Activated gamma-delta T cell treated with anti-CD3 and anti-CD28 coated beads, Interleukin-2, amount 50 U/mL, for 16 hours (primary cell): ENCODE results near the gene ALPK3.

Experiments
- DNase-seq: peaks from one replicate; pipeline ENCODE4 v3.0.0-alpha.2; 2020; ENCODE audit warnings: low read depth

ALPK3 gene

GRCh38 chr15:84799511-84800187 lies 17.5 kb upstream of the ALPK3 start:
- no peak for DNase-seq

GRCh38 chr15:84800365-84800806 lies 16.8 kb upstream of the ALPK3 start:
- no peak for DNase-seq

GRCh38 chr15:84804005-84804900 lies 12.9 kb upstream of the ALPK3 start:
- DNase-seq: no peak

GRCh38 chr15:84805221-84805620 lies 11.9 kb upstream of the ALPK3 start:
- DNase-seq: no peak

- DNase-seq: no peak
Observed at GRCh38 chr15:84807228-84807627, 9.9 kb upstream of the ALPK3 start.

- DNase-seq: no peak
Observed at GRCh38 chr15:84810073-84810840, 6.9 kb upstream of the ALPK3 start.

GRCh38 chr15:84811151-84811550 lies 6.0 kb upstream of the ALPK3 start:
- no peak for DNase-seq

GRCh38 chr15:84811828-84812227 lies 5.3 kb upstream of the ALPK3 start:
- no peak for DNase-seq

- DNase-seq: no peak
Observed at GRCh38 chr15:84812842-84813241, 4.3 kb upstream of the ALPK3 start.

GRCh38 chr15:84813435-84813834 lies 3.7 kb upstream of the ALPK3 start:
- no peak for DNase-seq

- no peak for DNase-seq
Observed at GRCh38 chr15:84813931-84814330, 3.2 kb upstream of the ALPK3 start.

- no peak for DNase-seq
Observed at GRCh38 chr15:84814916-84815315, 2.2 kb upstream of the ALPK3 start.

GRCh38 chr15:84817466-84818081 lies 418 bp downstream of the ALPK3 start:
- no peak for DNase-seq

GRCh38 chr15:84818261-84819131 lies 1.3 kb downstream of the ALPK3 start:
- DNase-seq: no peak

GRCh38 chr15:84819291-84819768 lies 2.2 kb downstream of the ALPK3 start:
- no peak for DNase-seq

- DNase-seq: no peak
Observed at GRCh38 chr15:84819791-84820190, 2.6 kb downstream of the ALPK3 start.

GRCh38 chr15:84821501-84822021 lies 4.4 kb downstream of the ALPK3 start:
- no peak for DNase-seq

GRCh38 chr15:84822653-84823281 lies 5.6 kb downstream of the ALPK3 start:
- DNase-seq: no peak

GRCh38 chr15:84823282-84823878 lies 6.2 kb downstream of the ALPK3 start:
- DNase-seq: no peak
